Omental fat pad (tissue), 4 donors: ENCODE measurements around the gene TAF8. TPM values are rescaled to one million over a fixed set of nuclear protein-coding genes. Genes with fewer than 3 reads are reported as not detected.
A peak's percentile ranks its signal among the peaks of the same experiment; 100 is the strongest.

Experiments used
- ATAC-seq: fragments of 150-250 bp; one replicate; pipeline ENCODE4 v1.9.1; 2016; ENCODE audit warnings: mild to moderate bottlenecking, moderate library complexity; ENCODE audit not compliant: low FRiP score
- DNase-seq: peaks from one replicate; pipeline ENCODE4 v3.0.0-alpha.2; 2019; ENCODE audit warnings: low spot score
- CTCF ChIP-seq, 3 donors: fragments of 450-650 bp; IDR thresholded peaks; one replicate each; pipeline ENCODE4 v1.5.1; 2016 to 2017; ENCODE audit warnings: antibody characterized with exemption in 3 of 3, mild to moderate bottlenecking in 3 of 3, moderate library complexity in 2 of 3
- total RNA-seq, 4 donors: library from RNA; depleted of rRNA; stranded (reverse); fragments of >200 nt; gene quantifications; one replicate each; pipeline ENCODE4 v1.1.0, GENCODE V29; 2016

TAF8 gene
- total RNA-seq, 4 donors from 2014 or later = 24.3 to 41.4 (median 26.1) TPM

- no peak for DNase-seq
- peak; percentile 53 for ATAC-seq
- TF ChIP-seq CTCF (IDR thresholded peaks at IDR 0.05) = no peak
These were observed 63.8 kb downstream of the TAF8 start for GRCh38 chr6:42113936-42114636.

GRCh38 chr6:42117843-42118161 is 67.5 kb downstream of the TAF8 start:
- ATAC-seq (no peak), DNase-seq (no peak)
- TF ChIP-seq CTCF (IDR thresholded peaks at IDR 0.05) = no peak

- DNase-seq (no peak), ATAC-seq (peak; percentile 50)
- no peak for TF ChIP-seq CTCF (IDR thresholded peaks at IDR 0.05)
These were observed 68.1 kb downstream of the TAF8 start for GRCh38 chr6:42118162-42119001.

GRCh38 chr6:42120895-42121865 is 70.9 kb downstream of the TAF8 start:
- DNase-seq (no peak), ATAC-seq (peak; percentile 12)
- no peak for TF ChIP-seq CTCF (IDR thresholded peaks at IDR 0.05)

DNA sequence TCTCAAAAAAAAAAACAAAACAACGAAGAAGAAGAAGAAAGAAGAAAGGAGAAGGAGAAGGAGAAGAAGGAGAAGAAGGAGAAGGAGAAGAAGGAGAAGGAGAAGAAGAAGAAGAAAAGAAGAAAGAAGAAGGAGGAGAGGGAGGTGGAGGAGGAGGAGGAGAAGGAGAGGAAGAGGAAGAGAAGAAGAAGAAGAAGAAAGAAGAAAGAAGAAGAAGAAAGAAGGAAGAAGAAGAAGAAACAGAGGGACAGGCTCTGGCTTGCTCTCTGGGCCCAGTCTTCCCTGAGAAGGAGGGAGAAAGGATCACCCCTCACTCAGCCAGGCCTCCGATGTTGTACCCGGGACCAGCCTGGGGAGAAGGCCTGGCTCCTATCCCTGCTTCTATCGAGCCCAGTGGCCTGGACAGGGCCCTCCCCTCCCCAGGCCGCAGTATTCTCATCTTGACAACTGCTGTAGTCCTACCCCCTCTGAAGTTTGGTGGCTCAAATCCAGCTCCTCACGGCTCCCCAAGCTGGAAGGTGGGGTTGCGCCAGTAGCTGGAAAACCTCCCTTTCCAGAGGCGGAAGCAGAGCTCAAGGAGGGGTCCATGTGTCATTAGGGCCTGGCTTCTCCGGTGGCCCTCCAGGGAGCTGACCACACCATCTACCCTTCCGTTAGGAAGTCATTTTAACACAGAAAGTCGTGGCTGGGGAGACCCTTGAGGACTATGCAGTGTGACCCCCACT is 73.2 kb downstream of the TAF8 start:
- no peak for ATAC-seq
- no peak for TF ChIP-seq CTCF (IDR thresholded peaks at IDR 0.05)
- no peak for DNase-seq

- DNase-seq (no peak), ATAC-seq (peak; percentile 16)
- no peak for TF ChIP-seq CTCF (IDR thresholded peaks at IDR 0.05)
These were observed 74.0 kb downstream of the TAF8 start for GRCh38 chr6:42124223-42124836.
